GM18511 (cell line): Measurements from ENCODE around the gene ABLIM1.

Experiments used
- ATAC-seq: cut with Tn5 transposase; IDR thresholded peaks from one replicate; pipeline ENCODE4 v1.9.1; 2021; ENCODE audit warnings: mild to moderate bottlenecking, moderate library complexity; ENCODE audit not compliant: unreplicated experiment

ABLIM1 gene

DNA sequence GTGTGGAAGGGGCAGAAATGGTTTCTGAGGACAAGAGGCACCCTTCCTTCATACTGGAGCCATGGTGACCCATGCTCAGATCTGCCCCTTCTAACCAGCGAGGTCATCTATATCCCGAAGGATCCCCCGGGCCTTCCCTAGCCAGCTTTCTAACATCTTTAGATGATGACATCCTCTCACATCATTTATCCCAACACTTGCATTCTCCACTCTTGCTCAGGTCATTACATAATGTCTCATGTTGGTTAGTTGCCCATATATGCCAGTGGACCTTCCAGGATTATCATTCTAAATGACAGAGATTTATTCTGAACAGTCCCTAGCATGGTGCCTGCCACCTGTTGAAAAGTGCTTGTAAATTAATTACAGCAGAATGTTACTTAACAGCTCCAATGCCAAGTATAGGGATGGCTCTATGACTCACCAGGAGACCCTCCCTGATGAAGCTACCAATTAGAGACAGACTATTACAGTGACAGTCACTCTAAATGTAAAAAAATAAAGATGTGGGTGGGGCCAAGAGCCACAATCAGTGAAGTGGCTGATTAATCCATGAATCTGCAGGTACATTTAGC is 22.6 kb upstream of the ABLIM1 start:
- no peak for ATAC-seq

DNA sequence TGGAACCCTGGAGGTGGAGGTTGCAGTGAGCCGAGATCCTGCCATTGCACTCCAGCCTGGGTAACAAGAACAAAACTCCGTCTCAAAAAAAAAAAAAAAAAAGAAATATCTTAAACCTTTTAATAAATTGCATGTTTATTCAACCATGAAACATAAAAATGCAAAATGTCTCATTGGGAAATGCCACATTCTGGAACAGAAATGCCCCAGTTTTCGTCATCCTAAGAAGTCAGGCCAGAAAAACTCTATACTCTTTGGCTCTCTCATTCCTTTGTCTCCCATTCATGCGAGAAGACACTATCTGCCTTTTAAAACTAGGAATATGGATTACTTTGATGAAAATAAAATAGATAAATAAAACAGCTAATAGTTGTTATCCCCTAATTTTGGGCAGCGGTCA is 21.5 kb upstream of the ABLIM1 start:
- no peak for ATAC-seq

DNA sequence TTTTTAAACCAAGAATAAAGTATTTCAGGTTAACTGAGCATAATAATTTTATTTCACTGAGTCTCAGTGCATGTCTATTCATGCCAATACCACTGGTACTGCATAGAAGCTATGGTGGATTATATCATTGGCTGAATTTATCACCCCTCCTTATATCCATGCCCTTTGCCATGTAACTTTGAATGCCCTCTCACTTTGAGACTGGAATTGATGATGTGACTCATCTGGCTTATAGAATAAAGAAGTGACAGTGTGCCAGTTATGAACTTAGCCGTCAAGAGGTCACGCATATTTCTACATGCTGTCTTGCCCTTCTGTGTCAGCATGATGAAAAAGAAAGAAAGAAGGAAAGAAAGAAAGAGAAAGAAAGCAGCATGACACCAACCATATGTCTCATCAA is 20.7 kb upstream of the ABLIM1 start:
- no peak for ATAC-seq

GRCh38 chr10:114678336-114678735 is 20.3 kb upstream of the ABLIM1 start:
- ATAC-seq, result no peak

- no peak for ATAC-seq
These were observed 16.3 kb upstream of the ABLIM1 start for GRCh38 chr10:114674346-114674745.

GRCh38 chr10:114669648-114670047 is 11.6 kb upstream of the ABLIM1 start:
- ATAC-seq, result no peak

GRCh38 chr10:114668375-114669080 is 10.5 kb upstream of the ABLIM1 start:
- ATAC-seq, result no peak

DNA sequence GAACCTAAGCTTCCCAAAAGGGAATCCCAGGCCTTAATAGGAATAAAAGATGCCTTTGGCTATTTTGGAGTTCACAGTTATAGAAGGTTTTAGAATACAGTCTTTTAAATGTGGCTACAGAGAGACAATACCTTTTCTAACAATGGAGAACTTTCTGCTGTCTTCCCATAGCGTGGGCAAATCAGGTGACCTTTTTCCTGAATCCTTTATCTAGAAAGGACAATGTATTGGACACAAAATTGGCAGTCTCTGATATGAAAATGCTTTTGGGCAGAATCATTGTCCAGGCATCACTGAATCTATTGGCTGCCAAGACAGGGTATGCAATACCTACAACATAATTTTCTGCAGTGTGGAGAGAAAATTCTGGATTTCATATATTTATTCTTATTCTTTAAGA is 7.8 kb upstream of the ABLIM1 start:
- no peak for ATAC-seq

GRCh38 chr10:114665406-114665805 is 7.3 kb upstream of the ABLIM1 start:
- no peak for ATAC-seq

- no peak for ATAC-seq
These were observed 6.1 kb upstream of the ABLIM1 start for GRCh38 chr10:114664127-114664526.

DNA sequence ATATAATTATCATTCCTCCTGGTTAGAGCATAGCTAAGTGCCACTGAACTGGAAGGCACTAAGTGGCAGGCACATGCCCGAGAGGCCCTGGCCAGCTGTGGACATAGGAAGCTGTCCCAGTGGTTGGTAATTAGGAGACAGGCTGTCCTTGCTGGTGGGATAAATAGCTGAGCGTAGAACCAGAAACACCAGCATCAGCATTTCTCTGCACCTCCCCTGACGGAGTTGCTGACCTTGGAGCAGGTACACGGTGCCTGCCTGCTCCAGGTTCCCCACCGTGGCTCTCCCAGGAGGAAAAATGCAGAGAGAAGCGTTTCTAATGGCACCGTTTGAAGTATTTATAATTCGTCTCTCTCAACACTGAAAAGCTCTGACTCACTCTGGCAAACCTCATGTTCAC is 5.6 kb upstream of the ABLIM1 start:
- no peak for ATAC-seq

GRCh38 chr10:114662646-114663217 is 4.7 kb upstream of the ABLIM1 start:
- no peak for ATAC-seq

- no peak for ATAC-seq
These were observed 3.3 kb upstream of the ABLIM1 start for GRCh38 chr10:114661212-114661880.

DNA sequence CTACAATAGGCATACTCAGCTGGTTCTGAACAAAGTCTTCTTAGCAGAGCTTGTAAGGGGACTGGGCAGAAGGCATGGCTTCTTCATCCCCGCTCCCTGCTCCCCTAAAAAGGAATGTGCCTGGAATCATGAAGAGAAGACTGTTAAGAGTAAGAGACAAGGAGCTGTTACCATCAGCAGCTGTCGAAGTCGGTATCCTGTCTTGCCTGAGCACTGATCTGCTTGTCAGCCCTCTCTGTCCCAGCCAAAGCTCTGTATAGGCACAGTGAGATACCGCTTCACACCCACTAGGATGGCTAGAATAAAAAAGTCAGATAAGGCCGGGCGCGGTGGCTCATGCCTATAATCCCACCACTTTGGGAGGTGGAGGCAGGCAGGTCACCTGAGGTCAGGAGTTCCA is 2.4 kb downstream of the ABLIM1 start:
- ATAC-seq, result no peak

- no peak for ATAC-seq
These were observed 3.1 kb downstream of the ABLIM1 start for GRCh38 chr10:114654822-114655575.

- ATAC-seq, result no peak
These were observed 4.1 kb downstream of the ABLIM1 start for GRCh38 chr10:114653926-114654325.

DNA sequence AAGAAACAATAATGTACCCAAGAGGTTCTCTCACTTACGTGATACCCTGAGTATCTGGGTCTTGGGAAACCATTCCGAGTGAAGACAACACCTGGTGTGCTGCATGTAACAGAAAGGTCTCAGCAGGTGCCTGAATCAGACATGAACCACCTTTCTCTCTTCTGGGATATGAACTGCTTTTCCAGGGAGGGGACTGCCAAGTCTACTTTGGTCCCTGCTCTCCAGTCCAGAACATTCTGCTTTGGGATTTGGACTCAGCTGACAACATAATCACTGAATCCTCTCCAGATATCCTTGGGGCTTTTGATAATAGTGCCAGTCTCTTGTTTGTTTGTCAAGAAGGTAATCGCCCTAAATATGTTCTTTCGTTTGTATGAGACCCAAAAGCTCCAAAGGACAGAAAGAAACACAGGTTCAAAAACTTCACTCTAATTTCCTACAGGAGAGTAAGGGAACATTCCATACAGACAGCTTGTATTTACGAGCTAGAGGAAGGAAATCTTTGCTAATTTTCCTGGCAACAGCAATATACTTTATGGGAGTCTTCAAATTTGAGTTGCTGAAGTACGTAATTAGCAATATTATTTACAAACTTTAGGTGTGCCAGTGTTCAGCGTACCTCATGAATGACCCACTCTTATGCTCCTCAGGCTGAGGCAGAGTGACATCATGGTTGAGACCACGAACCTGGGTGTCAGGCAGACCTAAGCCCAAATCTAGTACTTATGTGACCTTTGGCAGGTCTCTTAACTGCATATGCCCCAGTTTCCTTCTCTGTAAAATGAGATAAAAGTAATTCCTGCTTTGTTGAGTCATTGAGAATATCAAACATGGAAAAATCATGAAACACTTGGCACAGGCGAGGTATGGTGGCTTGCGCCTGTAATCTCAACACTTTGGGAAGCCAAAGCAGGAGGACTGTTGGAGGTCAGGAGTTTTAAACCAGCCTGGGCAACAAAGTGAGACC is 5.4 kb downstream of the ABLIM1 start:
- ATAC-seq, result no peak

GRCh38 chr10:114650831-114651230 is 7.2 kb downstream of the ABLIM1 start:
- ATAC-seq, result no peak

DNA sequence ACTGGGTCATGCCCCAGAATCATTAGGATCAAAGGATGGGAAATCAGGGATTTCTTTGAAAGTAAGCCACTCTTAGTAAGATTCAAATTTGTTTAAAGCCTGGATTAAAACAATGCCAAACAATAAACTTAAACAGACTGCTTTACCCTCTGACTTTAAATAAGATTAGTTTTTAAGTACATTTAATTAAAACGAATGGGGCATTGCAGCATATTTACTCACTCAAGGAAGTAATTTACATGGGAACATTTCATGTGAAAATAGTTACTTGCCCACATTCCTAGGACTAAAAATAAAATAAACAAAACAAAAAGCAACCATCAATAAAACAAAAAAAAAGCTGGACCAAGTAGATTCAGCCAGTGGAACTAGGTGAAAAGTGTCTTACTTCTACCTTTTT is 7.8 kb downstream of the ABLIM1 start:
- ATAC-seq, result no peak

DNA sequence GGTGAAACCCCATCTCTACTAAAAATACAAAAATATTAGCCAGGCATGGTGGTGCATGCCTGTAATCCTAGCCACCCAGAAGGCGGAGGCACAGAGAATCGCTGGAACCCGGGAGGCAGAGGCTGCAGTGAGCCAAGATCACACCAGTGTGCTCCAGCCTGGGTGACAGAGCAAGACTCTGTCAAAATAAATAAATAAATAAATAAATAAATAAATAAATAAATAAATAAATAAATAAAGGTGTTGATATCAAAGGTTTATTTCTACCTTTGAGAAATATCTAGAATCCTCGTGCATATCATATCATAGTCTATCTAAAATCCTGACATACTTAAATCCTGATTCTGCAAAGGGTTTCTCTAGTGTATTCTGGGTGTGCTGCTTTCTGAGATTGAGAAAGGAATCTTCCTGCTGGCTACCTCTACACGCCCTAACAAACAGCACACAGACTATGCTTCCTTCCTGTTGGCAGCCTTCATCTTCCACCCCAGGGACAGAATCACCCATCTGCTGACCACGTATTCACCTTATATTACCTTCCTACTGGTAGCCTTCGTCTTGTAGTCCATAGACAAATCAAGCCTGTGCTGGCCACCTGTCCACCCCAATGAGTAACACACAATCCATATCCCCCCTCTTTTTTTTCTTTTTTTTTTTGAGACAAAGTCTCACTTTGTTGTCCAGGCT is 8.7 kb downstream of the ABLIM1 start:
- no peak for ATAC-seq
